SK-N-MC (cell line): ENCODE measurements around the gene SOCS7.

Experiments
- EZH2 ChIP-seq: fragments of 200-600 bp; sonication (generic); IDR thresholded peaks from one replicate; pipeline ENCODE4 v1.6.1; 2017; ENCODE audit warnings: antibody characterized with exemption
- FOXP2 ChIP-seq: optimal IDR thresholded peaks from 2 replicates; pipeline ENCODE3; 2011; ENCODE audit warnings: mild to moderate bottlenecking, moderate library complexity; ENCODE audit not compliant: insufficient read depth; ENCODE audit errors: extremely low read length, control extremely low read depth

DNA sequence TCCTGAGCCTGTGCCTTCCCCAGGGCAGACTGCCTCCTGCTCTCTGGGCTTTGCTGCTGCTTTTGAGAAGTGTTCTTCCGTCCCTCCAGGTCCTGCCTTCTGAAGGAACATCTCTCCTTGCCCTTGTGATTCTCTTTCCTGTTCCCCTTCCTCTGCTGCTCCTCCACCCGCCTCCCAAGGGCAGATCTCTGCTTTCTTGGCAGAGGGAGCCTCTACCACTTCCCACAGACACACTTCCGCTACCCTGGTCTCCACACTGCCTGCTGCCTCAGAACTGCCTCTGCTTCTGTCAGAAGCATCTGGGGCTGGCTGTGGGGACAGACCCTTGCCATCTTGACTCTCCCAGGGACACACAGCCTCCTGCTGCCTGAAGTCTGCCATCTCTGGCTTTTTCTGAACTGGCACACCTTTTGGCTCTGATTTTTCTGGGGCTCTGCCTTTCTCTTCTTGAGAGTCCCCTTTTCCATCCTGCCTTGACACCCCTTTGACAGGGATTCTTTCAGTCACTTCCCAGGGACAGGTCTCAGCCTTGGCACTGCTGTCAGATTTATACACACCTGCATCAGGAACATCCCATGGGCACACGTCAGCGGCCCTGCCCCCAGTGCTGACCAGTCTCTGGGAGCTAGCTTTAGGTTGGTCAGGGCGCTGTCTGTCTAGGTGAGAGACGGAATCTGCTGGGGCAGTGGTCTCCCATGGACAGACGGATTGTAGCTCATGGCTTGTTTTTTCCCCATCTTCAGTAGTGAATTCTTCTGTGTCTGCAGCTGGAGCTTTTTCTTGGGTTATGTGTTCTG is 24.4 kb upstream of the SOCS7 start:
- TF ChIP-seq EZH2 (no peak), FOXP2 (no peak)
